B cell (primary cell): Measurements from ENCODE around the gene AKT1. TPM values are rescaled to one million over a fixed set of nuclear protein-coding genes. Genes with fewer than 3 reads are reported as not detected.

ENCODE experiments used
- ATAC-seq: fragments of 200-7000 bp; cut with Tn5 transposase; one replicate; pipeline ENCODE4 v1.10.0; 2021; ENCODE audit warnings: low read depth, mild to moderate bottlenecking, moderate number of reproducible peaks, moderate library complexity
- CTCF ChIA-PET: fragments of 350-600 bp; sonication (Branson Sonifier 250); formaldehyde crosslinking; loops from one replicate; lab custom pipeline; 2021; ENCODE audit warnings: antibody characterized with exemption, inconsistent platforms; lab: Charles Lee
- POLR2A ChIA-PET: fragments of 350-600 bp; sonication (Branson Sonifier 250); formaldehyde crosslinking; loops from one replicate; lab custom pipeline; 2021; ENCODE audit warnings: antibody characterized with exemption; lab: Charles Lee
- DNase-seq: peaks from one replicate; pipeline ENCODE4 v3.0.0; 2013
- H2AFZ ChIP-seq: 2 replicates; pipeline ENCODE4 v1.6.1; 2012; ENCODE audit warnings: mild to moderate bottlenecking, low read depth, low read length; ENCODE audit not compliant: insufficient read depth, poor library complexity, severe bottlenecking
- H3K27ac ChIP-seq, 2 donors: 1 replicate in 1 of 2; 2 replicates in 1 of 2; pipeline ENCODE4 v1.5.1; 2012 to 2013; ENCODE audit warnings: low read length in 2 of 2, mild to moderate bottlenecking in 2 of 2, moderate library complexity in 1 of 2
- H3K27me3 ChIP-seq, 4 experiments: fragments of 200-600 bp in 1 of 4; sonication (generic) in 1 of 4; replicated peaks in 1 of 4; 1 replicate in 2 of 4; 2 replicates in 2 of 4; pipeline versions ENCODE4 v1.6.1 to v1.7.0; 2013 to 2016; ENCODE audit warnings: low read length in 3 of 4, mild to moderate bottlenecking in 2 of 4, mixed read lengths in 1 of 4, moderate library complexity in 1 of 4; ENCODE audit not compliant: insufficient read depth in 4 of 4, control insufficient read depth in 3 of 4; ENCODE audit errors: control extremely low read depth in 1 of 4
- H3K36me3 ChIP-seq, 2 experiments: replicated peaks in 1 of 2; 1 replicate in 1 of 2; 2 replicates in 1 of 2; pipeline versions ENCODE4 v1.6.1 to v1.7.1; 2013; ENCODE audit warnings: low read length in 1 of 2; ENCODE audit not compliant: insufficient read depth in 2 of 2, control insufficient read depth in 1 of 2; ENCODE audit errors: control extremely low read depth in 1 of 2, extremely low read depth in 1 of 2
- H3K4me1 ChIP-seq, 2 donors: fragments of 200-600 bp in 1 of 2; sonication (generic) in 1 of 2; 1 replicate in 1 of 2; 2 replicates in 1 of 2; pipeline versions ENCODE4 v1.5.1 to v1.6.1; 2013 to 2017; ENCODE audit warnings: low read length in 2 of 2; ENCODE audit not compliant: control insufficient read depth in 2 of 2, insufficient read depth in 2 of 2
- H3K4me2 ChIP-seq: replicated peaks from 2 replicates; pipeline ENCODE3; 2012; ENCODE audit warnings: mild to moderate bottlenecking, low read depth, low read length; ENCODE audit not compliant: poor library complexity, severe bottlenecking
- H3K4me3 ChIP-seq, 5 experiments: fragments of 200-600 bp in 1 of 5; sonication (generic) in 1 of 5; 1 replicate in 3 of 5; 2 replicates in 2 of 5; pipeline versions ENCODE4 v1.5.1 to v1.7.0; 2011 to 2016; ENCODE audit warnings: low read length in 4 of 5, mild to moderate bottlenecking in 4 of 5, low read depth in 2 of 5, control low read depth in 1 of 5, moderate library complexity in 1 of 5; ENCODE audit not compliant: insufficient read depth in 1 of 5; ENCODE audit errors: control extremely low read depth in 1 of 5, extremely low read depth in 1 of 5
- H3K79me2 ChIP-seq: fragments of 200-600 bp; sonication (generic); one replicate; pipeline ENCODE4 v1.6.0; 2016; ENCODE audit warnings: low read length; ENCODE audit not compliant: control insufficient read depth, insufficient read depth
- H3K9ac ChIP-seq: fragments of 200-600 bp; sonication (generic); 2 replicates; pipeline ENCODE4 v1.6.1; 2017; ENCODE audit warnings: mild to moderate bottlenecking, low read length, moderate library complexity
- H3K9me3 ChIP-seq, 3 donors: one replicate each; pipeline versions ENCODE4 v1.6.1 to v1.7.1; 2013; ENCODE audit warnings: low read length in 2 of 3; ENCODE audit not compliant: control insufficient read depth in 2 of 3, insufficient read depth in 1 of 3; ENCODE audit errors: control extremely low read depth in 1 of 3
- H4K20me1 ChIP-seq: 2 replicates; pipeline ENCODE4 v1.6.0; 2012; ENCODE audit warnings: mild to moderate bottlenecking, low read length; ENCODE audit not compliant: insufficient read depth, control insufficient read depth, poor library complexity, severe bottlenecking
- H3K27ac Mint-ChIP-seq: one replicate; pipeline ENCODE4 v1.8.0; 2021; ENCODE audit warnings: mixed read lengths
- H3K27me3 Mint-ChIP-seq: one replicate; pipeline ENCODE4 v1.8.0; 2021; ENCODE audit warnings: mixed read lengths
- H3K4me1 Mint-ChIP-seq: one replicate; pipeline ENCODE4 v1.8.0; 2021; ENCODE audit warnings: mixed read lengths
- H3K4me3 Mint-ChIP-seq: one replicate; pipeline ENCODE4 v1.8.0; 2021; ENCODE audit warnings: mixed read lengths
- H3K9me3 Mint-ChIP-seq: one replicate; pipeline ENCODE4 v1.8.0; 2022; ENCODE audit warnings: mixed read lengths; ENCODE audit not compliant: insufficient read depth
- EZH2 ChIP-seq: IDR thresholded peaks from 2 replicates; pipeline ENCODE4 v1.6.1; 2012; ENCODE audit warnings: borderline replicate concordance, low read depth, mild to moderate bottlenecking, moderate library complexity, low read length; ENCODE audit not compliant: insufficient read depth, poor library complexity, severe bottlenecking
- WGBS: methylation state at CpG from one replicate; pipeline ENCODE4 v1.1.5; 2013; ENCODE audit warnings: missing lambda C conversion rate; ENCODE audit not compliant: insufficient coverage; 5-methylcytosine and 5-hydroxymethylcytosine counted together
- intact Hi-C: fragments of 100-400 bp; cut with micrococcal nuclease; formaldehyde crosslinking; loops from one replicate; pipeline ENCODE4 v1.10.0; 2022
- polyA plus RNA-seq: library from polyadenylated mRNA; depleted of rRNA; stranded (reverse); fragments of >200 nt; gene quantifications from 2 replicates; pipeline ENCODE4 v1.2.3, GENCODE V29; 2012
- total RNA-seq, 2 donors: library from RNA; stranded (reverse); fragments of 120-200 nt in 1 of 2; gene quantifications; 1 replicate in 1 of 2; 2 replicates in 1 of 2; pipeline versions ENCODE4 v1.2.3 to v1.2.4, GENCODE V29; 2013 to 2022
- TF ChIP-seq, protein P1 (sequence below): fragments of 200-600 bp; IDR thresholded peaks from one replicate; pipeline ENCODE4 v1.8.0; 2022; ENCODE audit warnings: antibody characterized with exemption, mild to moderate bottlenecking

The AKT1 gene
- total and polyA plus RNA-seq, 2 donors (not counting 1 experiment from before 2014, with no cell fraction given), result 71.1 to 90.1 TPM

DNA sequence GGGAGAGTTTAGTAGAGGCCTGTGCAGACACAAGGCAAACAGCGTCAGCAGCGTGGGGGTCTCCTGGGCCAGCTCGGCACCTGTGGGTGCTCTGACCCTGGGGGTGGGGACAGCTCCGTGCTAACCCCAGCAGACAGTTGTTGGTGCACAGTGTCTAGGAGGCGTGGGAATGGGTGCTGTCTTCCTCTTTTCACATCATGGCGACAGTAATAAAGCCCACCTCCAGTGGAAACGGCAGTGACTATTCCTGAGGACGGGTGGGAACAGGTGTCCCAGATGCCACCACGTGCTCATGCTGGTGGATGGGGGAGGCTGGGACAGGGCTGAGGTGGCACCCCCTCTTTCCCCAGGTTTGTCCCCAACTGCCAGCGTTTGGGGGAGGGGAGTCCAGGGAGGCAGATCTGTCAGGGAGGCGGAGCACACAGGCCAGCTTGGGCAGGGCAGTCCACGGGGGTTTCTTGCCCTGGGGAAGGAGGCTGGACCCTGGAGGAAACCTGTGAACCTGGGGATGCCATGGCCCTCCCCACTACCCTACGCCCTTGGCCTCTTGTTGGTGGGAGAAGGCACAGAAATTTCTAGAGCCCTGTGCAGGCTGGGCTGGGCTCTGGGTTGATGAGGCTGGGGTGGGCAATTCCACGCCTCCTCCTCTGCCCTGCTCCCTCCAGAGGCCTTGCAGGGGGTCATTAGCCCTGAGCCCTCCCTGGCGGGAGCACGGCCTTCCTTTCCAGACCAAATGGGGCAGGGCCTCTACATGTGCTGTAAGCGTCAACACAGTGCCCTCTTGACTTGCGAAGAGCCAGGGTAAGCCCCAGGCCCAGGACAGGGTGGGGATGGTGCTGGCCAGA is 9.2 kb upstream of the AKT1 start:
- CTCF ChIA-PET, result no interaction called here
- H3K9me3 Mint-ChIP-seq, result no peaks in the 10 kb centered on the region
- H3K4me1 Mint-ChIP-seq, result peaks cover 19% of the 10 kb centered on the region
- H3K27me3 Mint-ChIP-seq, result no peaks in the 10 kb centered on the region
- Histone ChIP-seq H3K4me2 (no peak overlapping the region), H4K20me1 (peaks cover 31% of the 10 kb centered on the region), H3K27ac (no peak overlapping the region), H3K9ac (no peak overlapping the region), H3K4me1 (peaks cover 13 to 33% of the 10 kb centered on the region in 2 donors), H2AFZ (no peak overlapping the region), H3K27me3 (no peaks in the 10 kb centered on the region), H3K9me3 (no peaks in the 10 kb centered on the region), H3K79me2 (peaks cover 4% of the 10 kb centered on the region), H3K36me3 (no peaks in the 10 kb centered on the region), H3K4me3 (no peak overlapping the region)
- WGBS, result 94% methylated on average over 11 of the region's 18 CpGs
- POLR2A ChIA-PET, result interaction anchor here (0.6 to 0.7 kb wide), 3 partner anchors 22 to 554 kb away, joined by 3 to 4 read pairs (median 4); no protein-coding TSS in a partner anchor
- H3K27ac Mint-ChIP-seq, result no peak overlapping the region
- intact Hi-C loops, result no loop called here
- DNase-seq (no peak), ATAC-seq (no peak)
- no peak for TF ChIP-seq EZH2
- TF ChIP-seq, protein P1, sequence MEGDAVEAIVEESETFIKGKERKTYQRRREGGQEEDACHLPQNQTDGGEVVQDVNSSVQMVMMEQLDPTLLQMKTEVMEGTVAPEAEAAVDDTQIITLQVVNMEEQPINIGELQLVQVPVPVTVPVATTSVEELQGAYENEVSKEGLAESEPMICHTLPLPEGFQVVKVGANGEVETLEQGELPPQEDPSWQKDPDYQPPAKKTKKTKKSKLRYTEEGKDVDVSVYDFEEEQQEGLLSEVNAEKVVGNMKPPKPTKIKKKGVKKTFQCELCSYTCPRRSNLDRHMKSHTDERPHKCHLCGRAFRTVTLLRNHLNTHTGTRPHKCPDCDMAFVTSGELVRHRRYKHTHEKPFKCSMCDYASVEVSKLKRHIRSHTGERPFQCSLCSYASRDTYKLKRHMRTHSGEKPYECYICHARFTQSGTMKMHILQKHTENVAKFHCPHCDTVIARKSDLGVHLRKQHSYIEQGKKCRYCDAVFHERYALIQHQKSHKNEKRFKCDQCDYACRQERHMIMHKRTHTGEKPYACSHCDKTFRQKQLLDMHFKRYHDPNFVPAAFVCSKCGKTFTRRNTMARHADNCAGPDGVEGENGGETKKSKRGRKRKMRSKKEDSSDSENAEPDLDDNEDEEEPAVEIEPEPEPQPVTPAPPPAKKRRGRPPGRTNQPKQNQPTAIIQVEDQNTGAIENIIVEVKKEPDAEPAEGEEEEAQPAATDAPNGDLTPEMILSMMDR, result no peak
- H3K4me3 Mint-ChIP-seq, result peak overlapping the region; percentile 7

DNA sequence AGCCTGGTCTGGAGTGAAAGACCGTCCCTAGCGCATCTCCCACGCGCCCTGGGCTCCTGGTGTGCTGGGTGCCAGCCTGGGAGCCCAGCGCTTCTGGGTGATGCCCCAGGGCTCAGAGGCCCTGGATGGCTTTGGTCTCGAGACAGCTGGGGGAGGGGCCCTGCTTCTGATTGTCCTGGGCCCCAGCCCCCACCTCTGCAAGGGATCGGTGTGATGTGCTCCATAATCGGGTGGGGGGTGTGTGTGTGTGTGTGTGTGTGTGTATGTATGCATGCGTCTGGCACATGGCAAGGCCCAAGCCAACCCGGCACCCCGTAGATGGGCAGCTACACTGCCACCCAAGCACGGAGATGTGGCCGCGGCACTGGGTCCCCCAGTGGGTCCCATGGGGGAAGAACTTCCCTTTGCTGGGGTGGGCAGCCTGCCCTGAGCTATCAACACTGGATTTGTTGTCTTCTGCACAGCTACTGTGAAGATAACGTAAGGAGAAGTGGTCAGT is 8.4 kb upstream of the AKT1 start:
- peaks cover 4% of the 10 kb centered on the region for H3K79me2 ChIP-seq
- H3K27me3 ChIP-seq, result no peaks in the 10 kb centered on the region
- no peak overlapping the region for H2AFZ ChIP-seq
- Mint-ChIP-seq H3K27me3 (no peaks in the 10 kb centered on the region), H3K4me3 (peak overlapping the region; percentile 7), H3K9me3 (no peaks in the 10 kb centered on the region), H3K4me1 (peaks cover 26% of the 10 kb centered on the region), H3K27ac (no peak overlapping the region)
- POLR2A ChIA-PET, result interaction anchor here (0.7 kb wide), 2 partner anchors 109 to 555 kb away, joined by 3 to 4 read pairs; no protein-coding TSS in a partner anchor
- H3K9me3 ChIP-seq, result no peaks in the 10 kb centered on the region
- peaks cover 13 to 40% of the 10 kb centered on the region in 2 donors for H3K4me1 ChIP-seq
- no peak for ATAC-seq
- intact Hi-C loops, result no loop called here
- H3K4me2 ChIP-seq, result no peak overlapping the region
- H3K9ac ChIP-seq, result no peak overlapping the region
- H3K36me3 ChIP-seq, result no peaks in the 10 kb centered on the region
- TF ChIP-seq EZH2, result no peak
- TF ChIP-seq, protein P1, result no peak
- H3K4me3 ChIP-seq, result no peak overlapping the region
- no peak for DNase-seq
- CTCF ChIA-PET, result no interaction called here
- peaks cover 31% of the 10 kb centered on the region for H4K20me1 ChIP-seq
- WGBS, result 62% methylated on average over 14 of the region's 15 CpGs
- H3K27ac ChIP-seq, result no peak overlapping the region
